Heart right ventricle (tissue), 16 donors: ENCODE measurements around the gene PDZD4. TPM values are rescaled to one million over a fixed set of nuclear protein-coding genes. Genes with fewer than 3 reads are reported as not detected.

Source experiments
- ATAC-seq, 8 donors: fragments of 200-7000 bp; cut with Tn5 transposase; one replicate each; pipeline ENCODE4 v1.9.1; 2020; ENCODE audit warnings: mild to moderate bottlenecking in 8 of 8, moderate library complexity in 8 of 8, moderate number of reproducible peaks in 1 of 8
- DNase-seq, 2 donors: peaks; one replicate each; pipeline ENCODE4 v3.0.0-alpha.2; 2020
- H3K27ac ChIP-seq, 10 donors: fragments of 200-600 bp; sonication (generic) in 2 of 10; one replicate each; pipeline versions ENCODE4 v1.5.0 to v1.8.0; 2020 to 2022; ENCODE audit warnings: mild to moderate bottlenecking in 3 of 10
- H3K27me3 ChIP-seq, 7 donors: fragments of 200-600 bp; one replicate each; pipeline ENCODE4 v1.8.0; 2021 to 2022; ENCODE audit warnings: mild to moderate bottlenecking in 2 of 7
- H3K36me3 ChIP-seq, 9 donors: fragments of 200-600 bp; sonication (generic) in 1 of 9; one replicate each; pipeline versions ENCODE4 v1.5.0 to v1.8.0; 2020 to 2022; ENCODE audit warnings: mild to moderate bottlenecking in 2 of 9
- H3K4me1 ChIP-seq, 9 donors: fragments of 200-600 bp; sonication (generic) in 1 of 9; one replicate each; pipeline versions ENCODE4 v1.5.0 to v1.8.0; 2020 to 2022; ENCODE audit warnings: mild to moderate bottlenecking in 4 of 9
- H3K4me3 ChIP-seq, 10 donors: fragments of 200-600 bp; sonication (generic) in 2 of 10; one replicate each; pipeline versions ENCODE4 v1.5.0 to v1.8.0; 2020 to 2022; ENCODE audit warnings: mild to moderate bottlenecking in 7 of 10, moderate library complexity in 2 of 10
- H3K9me3 ChIP-seq, 11 donors: fragments of 200-600 bp in 10 of 11; sonication (generic) in 2 of 11; one replicate each; pipeline versions ENCODE4 v1.5.0 to v1.8.0; 2013 to 2022; ENCODE audit warnings: mild to moderate bottlenecking in 2 of 11, control low read depth in 1 of 11, moderate library complexity in 1 of 11
- WGBS, 2 donors: extraction: QIAGEN DNeasy Blood & Tissue Kit; methylation state at CpG; one replicate each; pipeline ENCODE4 v1.1.7; 2013; ENCODE audit warnings: inconsistent platforms in 1 of 2; 5-methylcytosine and 5-hydroxymethylcytosine counted together
- intact Hi-C, 10 donors: fragments of 100-400 bp; cut with DNase I; formaldehyde crosslinking; loops; one replicate each; pipeline versions ENCODE4 v1.11.1 to v1.14.2; 2022
- polyA plus RNA-seq, 2 donors: library from polyadenylated mRNA; stranded (reverse); fragments of 200-250 nt; gene quantifications; one replicate each; pipeline ENCODE4 v1.2.3, GENCODE V29; 2013
- total RNA-seq, 10 donors: library from RNA; stranded (reverse); fragmentation: NEBNext Ultra II Directional in 3 of 10; extraction: Animal tissue kit (Norgen Biotek cat#: 25700) in 3 of 10; gene quantifications; one replicate each; pipeline versions ENCODE4 v1.2.1 to v1.2.4, GENCODE V29; 2021 to 2023
- TF ChIP-seq, protein P1 (sequence below), 9 donors: fragments of 200-600 bp; sonication (generic) in 2 of 9; IDR thresholded peaks; one replicate each; pipeline versions ENCODE4 v1.5.0 to v1.8.0; 2021 to 2022; ENCODE audit warnings: antibody characterized with exemption in 9 of 9, mild to moderate bottlenecking in 5 of 9, moderate library complexity in 1 of 9
- donor health status: Arrhythmogenic right ventricular cardiomyopathy.
- donor health status: ischemic (EF 13 %, LVEDD 7.1; RV severe dilation, severe dysfunction).
- donor health status: healthy with polysubstance abuse.
- donor health status: DM: no; HTN: yes; CAD: no.
- donor health status: DM: no; HTN: no; CAD: no.
- donor health status: ischemic (EF 25% LVEDD 6.9; RV normal size, moderate dysfunction).
- donor health status: ischemic (EF 25% LVEDD 5.7; RV mildly dilated, moderate dysfunction).
- donor health status: healthy.
- donor health status: DM: yes; HTN: yes; CAD: no.
- donor health status: Ischemic cardiomyopathy.
- donor health status: ischemic (EF 35%, LVEDD 5.7; RV mildly dilated, moderate dysfunction).
- donor health status: nonischemic (EF 11% LVEDD 7.7; RV severe dilation, severe dysfunction).
- donor health status: DM: yes; HTN: yes; CAD: no.
- donor health status: PGD.
- donor health status: ischemic (EF 29% LVEDD 5.4; RV normal size, mild dysfunction).
- donor health status: nonischemic (EF 23%, LVEDD 6.1; RV moderate dilation, normal function).

Gene PDZD4
- total and polyA plus RNA-seq, 12 donors = 1.2 to 4.5 (median 2.3) TPM

DNA sequence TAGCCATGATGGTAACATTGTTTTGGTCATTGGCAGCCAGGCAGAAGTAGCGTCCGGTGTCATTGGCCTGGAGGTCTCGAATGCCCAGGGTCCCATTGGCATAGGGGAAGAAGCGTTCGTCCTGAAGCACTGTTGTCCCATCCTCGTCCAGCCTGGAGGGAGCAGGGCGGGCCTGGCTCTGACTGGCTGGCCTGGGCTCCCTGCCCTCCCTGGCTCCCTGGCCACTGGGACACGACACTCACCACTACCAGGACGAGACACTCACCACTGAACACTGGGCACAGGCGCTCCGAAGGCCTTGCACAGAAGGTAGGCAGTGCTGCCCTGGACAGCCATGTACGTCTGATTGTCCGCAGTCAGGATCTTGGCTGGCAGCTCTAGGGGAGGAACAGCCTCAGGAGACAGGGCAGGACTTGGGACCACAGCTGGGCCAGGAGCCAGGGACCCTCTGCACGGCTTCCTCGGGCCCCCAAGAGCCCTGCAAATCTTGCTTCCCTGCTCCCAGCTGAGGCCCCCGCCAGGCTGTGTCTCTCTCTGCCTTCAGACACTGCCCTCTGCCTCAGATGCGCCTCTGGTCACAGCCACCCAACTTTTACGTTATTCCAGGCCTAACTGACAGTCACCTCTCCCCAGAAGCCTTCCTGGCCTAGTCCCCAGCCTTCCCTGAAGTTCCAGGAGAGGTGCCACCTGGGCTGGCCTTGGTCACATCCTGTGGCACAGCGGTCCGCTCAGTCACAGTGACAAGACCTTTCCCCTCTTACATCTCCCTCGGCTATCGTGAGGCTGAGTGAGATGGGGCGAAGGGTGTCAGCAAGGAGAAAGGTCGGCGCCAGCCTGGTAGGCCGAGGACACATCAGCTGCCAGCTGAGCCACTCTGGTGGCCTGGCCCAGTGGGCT lies 38.5 kb upstream of the PDZD4 start:
- no peak overlapping the region for H3K27ac ChIP-seq
- no peaks in the 10 kb centered on the region for H3K4me1 ChIP-seq
- H3K36me3 ChIP-seq = no peaks in the 10 kb centered on the region
- TF ChIP-seq, protein P1, sequence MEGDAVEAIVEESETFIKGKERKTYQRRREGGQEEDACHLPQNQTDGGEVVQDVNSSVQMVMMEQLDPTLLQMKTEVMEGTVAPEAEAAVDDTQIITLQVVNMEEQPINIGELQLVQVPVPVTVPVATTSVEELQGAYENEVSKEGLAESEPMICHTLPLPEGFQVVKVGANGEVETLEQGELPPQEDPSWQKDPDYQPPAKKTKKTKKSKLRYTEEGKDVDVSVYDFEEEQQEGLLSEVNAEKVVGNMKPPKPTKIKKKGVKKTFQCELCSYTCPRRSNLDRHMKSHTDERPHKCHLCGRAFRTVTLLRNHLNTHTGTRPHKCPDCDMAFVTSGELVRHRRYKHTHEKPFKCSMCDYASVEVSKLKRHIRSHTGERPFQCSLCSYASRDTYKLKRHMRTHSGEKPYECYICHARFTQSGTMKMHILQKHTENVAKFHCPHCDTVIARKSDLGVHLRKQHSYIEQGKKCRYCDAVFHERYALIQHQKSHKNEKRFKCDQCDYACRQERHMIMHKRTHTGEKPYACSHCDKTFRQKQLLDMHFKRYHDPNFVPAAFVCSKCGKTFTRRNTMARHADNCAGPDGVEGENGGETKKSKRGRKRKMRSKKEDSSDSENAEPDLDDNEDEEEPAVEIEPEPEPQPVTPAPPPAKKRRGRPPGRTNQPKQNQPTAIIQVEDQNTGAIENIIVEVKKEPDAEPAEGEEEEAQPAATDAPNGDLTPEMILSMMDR (IDR thresholded peaks at IDR 0.05) = no peak
- H3K27me3 ChIP-seq = peaks cover 0 to 67% (median 0%) of the 10 kb centered on the region in 7 donors
- WGBS, 2 donors = 89 to 92% methylated on average over 23 to 26 of the region's 26 CpGs
- H3K9me3 ChIP-seq = no peaks in the 10 kb centered on the region
- no peak for ATAC-seq
- intact Hi-C loops = no loop called here
- no peak overlapping the region for H3K4me3 ChIP-seq
- DNase-seq = no peak

- intact Hi-C loops = no loop called here
- WGBS, 2 donors = 88 to 92% methylated on average over 12 to 13 of the region's 13 CpGs
These were observed 37.3 kb upstream of the PDZD4 start for GRCh38 chrX:153867671-153868070.

DNA sequence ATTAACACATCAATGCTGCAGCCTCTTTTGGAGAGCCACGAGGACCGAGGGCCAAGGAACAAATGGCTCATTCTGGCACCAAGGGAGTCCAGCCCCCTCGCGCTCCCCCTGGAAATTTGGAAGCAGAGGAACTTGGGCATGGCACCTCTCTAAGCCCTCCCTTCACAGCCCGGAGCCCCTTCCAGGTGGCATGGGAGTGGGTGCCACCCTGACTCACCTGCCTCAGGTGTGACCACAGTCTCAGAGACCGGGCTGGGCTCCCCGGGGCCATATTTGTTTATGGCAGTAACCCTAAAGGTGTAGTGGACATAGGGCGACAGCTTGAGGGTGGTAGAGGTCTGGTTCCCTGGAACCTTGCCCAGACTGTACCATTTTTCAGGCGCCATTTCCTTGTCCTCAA lies 36.8 kb upstream of the PDZD4 start:
- no peak overlapping the region for H3K4me3 ChIP-seq
- H3K4me1 ChIP-seq = no peaks in the 10 kb centered on the region
- WGBS, 2 donors = 88 to 92% methylated on average over 9 of the region's 9 CpGs
- H3K9me3 ChIP-seq = no peaks in the 10 kb centered on the region
- H3K27ac ChIP-seq = no peak overlapping the region
- ATAC-seq (no peak), DNase-seq (no peak)
- TF ChIP-seq, protein P1 (IDR thresholded peaks at IDR 0.05) = no peak
- H3K27me3 ChIP-seq = peaks cover 0 to 66% (median 0%) of the 10 kb centered on the region in 7 donors
- intact Hi-C loops = no loop called here
- H3K36me3 ChIP-seq = no peaks in the 10 kb centered on the region

More at GRCh38 chrX:153867671-153868070, 37.3 kb upstream of the PDZD4 start:
- Histone ChIP-seq H3K27ac (no peak overlapping the region), H3K4me1 (no peaks in the 10 kb centered on the region), H3K36me3 (no peaks in the 10 kb centered on the region), H3K9me3 (no peaks in the 10 kb centered on the region), H3K27me3 (peaks cover 0 to 66% (median 0%) of the 10 kb centered on the region in 7 donors), H3K4me3 (no peak overlapping the region)
- TF ChIP-seq, protein P1 (IDR thresholded peaks at IDR 0.05) = no peak
- no peak for ATAC-seq
- DNase-seq = no peak

- H3K27me3 ChIP-seq = peaks cover 0 to 65% (median 0%) of the 10 kb centered on the region in 7 donors
- no peaks in the 10 kb centered on the region for H3K36me3 ChIP-seq
- TF ChIP-seq, protein P1 (IDR thresholded peaks at IDR 0.05) = no peak
- ATAC-seq (no peak), DNase-seq (no peak)
- intact Hi-C loops = no loop called here
- no peaks in the 10 kb centered on the region for H3K9me3 ChIP-seq
- H3K27ac ChIP-seq = no peak overlapping the region
- no peaks in the 10 kb centered on the region for H3K4me1 ChIP-seq
- WGBS, 2 donors = 81 to 82% methylated on average over 16 to 22 of the region's 22 CpGs
- no peak overlapping the region for H3K4me3 ChIP-seq
These were observed 36.1 kb upstream of the PDZD4 start for GRCh38 chrX:153866302-153867019.
